ENCODE data around the gene NOC2L.

The NOC2L gene

GRCh38 chr1:997993-998744, 39.1 kb upstream of the NOC2L start:
- Histone ChIP-seq H3K9ac (ENCODE audit: low read length) (no peak overlapping the region), H3K27me3 (replicated peaks; ENCODE audit: insufficient read depth, low read length) (peaks cover 78% of the 10 kb centered on the region)
- no peak for DNase-seq

GRCh38 chr1:997713-997992, 38.6 kb upstream of the NOC2L start:
- Histone ChIP-seq H3K4me1 (ENCODE audit: low read length) (no peaks in the 10 kb centered on the region), H3K27me3 (replicated peaks; ENCODE audit: insufficient read depth, low read length) (peaks cover 78% of the 10 kb centered on the region), H3K9ac (ENCODE audit: low read length) (no peak overlapping the region), H3K27ac (ENCODE audit: low read length) (no peak overlapping the region), H3F3A (ENCODE audit: insufficient read depth, low read length) (no peaks in the 10 kb centered on the region), H3K4me3 (ENCODE audit: low read length) (no peak overlapping the region), H3K4me2 (ENCODE audit: low read depth, low read length) (no peak overlapping the region), H3K9me3 (replicated peaks; ENCODE audit: insufficient read depth, low read length) (no peaks in the 10 kb centered on the region), H3K79me2 (ENCODE audit: low read length) (no peaks in the 10 kb centered on the region), H4K20me1 (ENCODE audit: insufficient read depth, low read length) (no peaks in the 10 kb centered on the region), H2AFZ (ENCODE audit: low read length) (no peak overlapping the region), H3K9me2 (replicated peaks; ENCODE audit: insufficient read depth, low read length) (no peaks in the 10 kb centered on the region), H3K36me3 (replicated peaks; ENCODE audit: insufficient read depth, low read length) (no peaks in the 10 kb centered on the region)
- no peak for TF ChIP-seq EZH2 (optimal IDR thresholded peaks at IDR 0.05; ENCODE audit: low read depth, low read length)
- TF ChIP-seq CTCF (IDR thresholded peaks at IDR 0.05; ENCODE audit: low read length) = no peak
- DNase-seq = no peak

More at GRCh38 chr1:997993-998744, 39.1 kb upstream of the NOC2L start:
- H2AFZ ChIP-seq (ENCODE audit: low read length) = no peak overlapping the region
- TF ChIP-seq EZH2phosphoT487 (IDR thresholded peaks at IDR 0.05; ENCODE audit: low read length) (no peak), CTCF (IDR thresholded peaks at IDR 0.05; ENCODE audit: low read length) (no peak), EZH2 (optimal IDR thresholded peaks at IDR 0.05; ENCODE audit: low read depth, low read length) (no peak)
- H3K27ac ChIP-seq (ENCODE audit: low read length) = no peak overlapping the region
- H3K36me3 ChIP-seq (replicated peaks; ENCODE audit: insufficient read depth, low read length) = no peaks in the 10 kb centered on the region
- H3K4me1 ChIP-seq (ENCODE audit: low read length) = no peaks in the 10 kb centered on the region
- H3K9me2 ChIP-seq (replicated peaks; ENCODE audit: insufficient read depth, low read length) = no peaks in the 10 kb centered on the region
- H3K4me3 ChIP-seq (ENCODE audit: low read length) = no peak overlapping the region
- H3F3A ChIP-seq (ENCODE audit: insufficient read depth, low read length) = no peaks in the 10 kb centered on the region
- no peaks in the 10 kb centered on the region for H3K79me2 ChIP-seq (ENCODE audit: low read length)
- H3K4me2 ChIP-seq (ENCODE audit: low read depth, low read length) = no peak overlapping the region
- H4K20me1 ChIP-seq (ENCODE audit: insufficient read depth, low read length) = no peaks in the 10 kb centered on the region
- no peaks in the 10 kb centered on the region for H3K9me3 ChIP-seq (replicated peaks; ENCODE audit: insufficient read depth, low read length)

GRCh38 chr1:996851-997712, 38.0 kb upstream of the NOC2L start:
- no peaks in the 10 kb centered on the region for H3K9me3 ChIP-seq (replicated peaks; ENCODE audit: insufficient read depth, low read length)
- no peak overlapping the region for H3K4me3 ChIP-seq (ENCODE audit: low read length)
- no peaks in the 10 kb centered on the region for H3K4me1 ChIP-seq (ENCODE audit: low read length)
- no peaks in the 10 kb centered on the region for H3K36me3 ChIP-seq (replicated peaks; ENCODE audit: insufficient read depth, low read length)
- no peak overlapping the region for H3K9ac ChIP-seq (ENCODE audit: low read length)
- no peaks in the 10 kb centered on the region for H3K9me2 ChIP-seq (replicated peaks; ENCODE audit: insufficient read depth, low read length)
- H3K79me2 ChIP-seq (ENCODE audit: low read length) = no peaks in the 10 kb centered on the region
- H3K4me2 ChIP-seq (ENCODE audit: low read depth, low read length) = no peak overlapping the region
- no peaks in the 10 kb centered on the region for H3F3A ChIP-seq (ENCODE audit: insufficient read depth, low read length)
- H3K27me3 ChIP-seq (replicated peaks; ENCODE audit: insufficient read depth, low read length) = peaks cover 81% of the 10 kb centered on the region
- H4K20me1 ChIP-seq (ENCODE audit: insufficient read depth, low read length) = no peaks in the 10 kb centered on the region
- no peak overlapping the region for H2AFZ ChIP-seq (ENCODE audit: low read length)
- no peak overlapping the region for H3K27ac ChIP-seq (ENCODE audit: low read length)
- no peak for DNase-seq
- no peak for TF ChIP-seq CTCF (IDR thresholded peaks at IDR 0.05; ENCODE audit: low read length)
- no peak for TF ChIP-seq EZH2 (optimal IDR thresholded peaks at IDR 0.05; ENCODE audit: low read depth, low read length)
- no peak for TF ChIP-seq EZH2phosphoT487 (IDR thresholded peaks at IDR 0.05; ENCODE audit: low read length)
